DMS53 treated with DMSO at 0.1 percent for 48 hours (cell line): ENCODE results near the gene CYP1A1.
A peak's percentile ranks its signal among the peaks of the same experiment; 100 is the strongest.

Experiments used
- DNase-seq: peaks from one replicate; lab custom pipeline; 2025; ENCODE audit not compliant: unreplicated experiment; lab: John Stamatoyannopoulos, UW

CYP1A1 gene

DNA sequence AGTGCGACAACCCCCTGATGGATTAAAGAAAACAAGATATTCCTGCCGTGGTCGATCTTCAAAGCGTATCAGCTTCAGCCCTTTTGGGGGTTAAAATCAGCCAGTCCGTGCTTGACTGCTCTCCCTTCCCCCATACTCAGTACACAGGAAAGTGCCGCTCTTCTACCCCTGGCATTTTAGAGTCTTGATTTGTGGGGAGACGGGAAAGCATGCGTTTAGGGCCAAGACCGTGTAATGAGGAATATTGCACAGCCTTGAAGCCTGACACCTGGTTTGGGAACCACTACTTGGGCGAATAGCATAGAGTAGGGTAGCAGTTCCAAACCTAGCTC is 29.0 kb downstream of the CYP1A1 start:
- no peak for DNase-seq

GRCh38 chr15:74695597-74696397 is 29.5 kb downstream of the CYP1A1 start, which contains the start of gene EDC3:
Gene EDC3 (minus strand): TSS chr15:74696024. CDS start chr15:74675124, 20,900 bp downstream.
- DNase-seq: peak; percentile 41

DNA sequence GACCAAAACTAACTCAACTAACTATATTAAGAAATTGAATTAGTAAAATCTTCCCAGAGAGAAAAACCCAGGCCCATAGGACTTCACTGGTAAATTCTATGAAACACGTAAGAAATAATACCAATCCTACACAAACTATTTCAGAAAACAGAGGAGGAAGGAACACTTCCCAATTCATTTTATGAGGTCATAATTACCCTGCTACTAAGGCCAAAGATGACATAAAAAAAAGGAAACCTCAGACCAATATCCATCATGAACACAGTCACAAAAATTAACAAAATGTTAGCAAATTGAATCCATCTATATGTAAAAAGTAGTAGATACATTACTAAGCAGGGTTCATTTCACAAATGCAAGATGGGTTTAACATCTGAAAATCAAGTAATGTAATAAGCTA is 33.0 kb downstream of the CYP1A1 start:
- DNase-seq: no peak

DNA sequence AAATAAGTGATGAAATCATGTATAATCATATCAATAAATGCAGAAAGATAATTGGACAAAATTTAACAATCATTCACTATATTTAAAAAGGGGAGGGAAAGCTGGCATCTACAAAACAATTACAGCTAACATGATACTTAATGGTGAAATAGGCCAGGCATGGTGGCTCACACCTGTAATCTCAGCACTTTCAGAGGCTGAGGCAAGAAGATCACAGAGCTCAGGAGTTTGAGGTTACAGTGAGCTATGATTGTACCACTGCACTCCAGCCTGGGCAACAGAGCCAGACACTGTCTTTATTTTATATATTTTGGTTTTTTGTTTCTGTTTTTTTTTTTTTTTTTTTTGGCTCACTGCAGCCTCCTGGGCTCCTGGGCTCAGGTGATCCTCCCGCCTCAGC is 41.6 kb downstream of the CYP1A1 start:
- no peak for DNase-seq

GRCh38 chr15:74682954-74683353 is 42.4 kb downstream of the CYP1A1 start:
- no peak for DNase-seq

GRCh38 chr15:74680456-74680855 is 44.9 kb downstream of the CYP1A1 start:
- DNase-seq: no peak

DNA sequence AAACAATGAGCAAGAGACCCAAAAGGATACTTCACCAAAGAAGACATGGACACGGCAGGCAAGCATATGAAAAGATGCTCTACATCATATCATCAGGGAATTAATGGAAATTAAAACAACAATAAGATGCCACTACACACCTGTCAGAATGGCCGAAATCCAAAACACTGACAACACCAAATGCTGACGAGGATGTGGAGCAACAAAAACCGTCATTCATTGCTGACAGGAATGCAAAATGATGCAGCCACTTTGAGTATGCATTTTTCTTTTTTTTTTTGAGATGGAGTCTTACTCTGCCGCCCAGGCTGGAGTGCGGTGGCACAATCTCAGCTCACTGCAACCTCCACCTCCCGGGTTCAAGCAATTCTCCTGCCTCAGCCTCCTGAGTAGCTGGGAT is 48.5 kb downstream of the CYP1A1 start:
- no peak for DNase-seq

GRCh38 chr15:74674161-74674560 is 51.2 kb downstream of the CYP1A1 start:
- DNase-seq: no peak

DNA sequence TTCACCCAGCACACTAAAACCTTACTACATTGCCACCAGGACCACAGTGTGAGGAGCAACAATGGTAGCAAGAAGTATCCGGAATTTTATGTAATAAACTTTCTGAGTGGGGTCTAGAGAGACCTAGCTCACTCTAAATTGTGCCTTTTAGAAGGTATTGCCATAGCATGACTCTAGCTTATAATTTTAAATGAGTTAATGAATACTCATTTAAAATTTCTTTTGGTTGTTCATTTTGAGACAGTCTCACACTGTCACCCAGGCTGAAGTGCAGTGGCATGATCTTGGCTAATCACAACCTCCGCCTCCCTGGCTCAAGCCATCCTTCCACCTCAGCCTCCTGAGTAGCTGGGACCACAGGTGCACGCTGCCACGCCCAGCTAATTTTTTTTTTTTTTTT is 55.7 kb downstream of the CYP1A1 start:
- DNase-seq: no peak
